Measurements from ENCODE around the gene AIF1.

- TF ChIP-seq CTCF (IDR thresholded peaks at IDR 0.05; ENCODE audit: insufficient read depth, low read length, poor library complexity, severe bottlenecking), result no peak
- TF ChIP-seq EZH2phosphoT487 (conservative IDR thresholded peaks at IDR 0.05; ENCODE audit: low read length), result no peak
Observed at GRCh38 chr6:31655349-31656237, 40.6 kb downstream of the AIF1 start, which contains the start of gene APOM.

All from SU-DHL-6 (cell line).